ENCODE measurements around the gene NEK11. TPM values are rescaled to one million over a fixed set of nuclear protein-coding genes. Genes with fewer than 3 reads are reported as not detected.
"Not testable (repeated sequence)": the region's sequence is repeated elsewhere in the genome, so short reads cannot be mapped to it uniquely, and the experiment has no call there.

The NEK11 gene
- total RNA-seq, 1 donor from 2014 or later = 20.9 TPM

GRCh38 chr3:131360191-131360755 is 333.6 kb downstream of the NEK11 start:
- peaks cover 8 to 18% (median 12%) of the 10 kb centered on the region in 3 donors for H3K4me1 ChIP-seq (ENCODE audit: control insufficient read depth in 3 of 3, insufficient read depth in 3 of 3, low read length in 3 of 3)
- no peaks in the 10 kb centered on the region for H3K27me3 ChIP-seq (ENCODE audit: control insufficient read depth in 3 of 3, insufficient read depth in 3 of 3, low read length in 3 of 3)
- H3K27ac ChIP-seq (ENCODE audit: low read depth, low read length) = no peak overlapping the region
- H3K9me3 ChIP-seq (ENCODE audit: control insufficient read depth in 3 of 3, low read length in 3 of 3) = no peaks in the 10 kb centered on the region
- no peaks in the 10 kb centered on the region for H3K36me3 ChIP-seq (ENCODE audit: control insufficient read depth in 3 of 3, insufficient read depth in 3 of 3, low read length in 3 of 3)
- H3K4me3 ChIP-seq (ENCODE audit: low read length in 3 of 3) = no peak overlapping the region
- H3K9ac ChIP-seq (ENCODE audit: low read depth in 1 of 3, low read length in 3 of 3) = no peak overlapping the region

GRCh38 chr3:131361066-131361463 is 334.4 kb downstream of the NEK11 start:
- not testable (repeated sequence) for H3K36me3 ChIP-seq (ENCODE audit: control insufficient read depth in 3 of 3, insufficient read depth in 3 of 3, low read length in 3 of 3); H3K27me3 ChIP-seq (ENCODE audit: control insufficient read depth in 3 of 3, insufficient read depth in 3 of 3, low read length in 3 of 3); H3K9me3 ChIP-seq (ENCODE audit: control insufficient read depth in 3 of 3, low read length in 3 of 3); H3K9ac ChIP-seq (ENCODE audit: low read depth in 1 of 3, low read length in 3 of 3)
- H3K27ac ChIP-seq (ENCODE audit: low read depth, low read length) = peak overlapping the region; percentile 66
- peak overlapping the region in 2 of 3 donors; percentile 71 to 82 for H3K4me3 ChIP-seq (ENCODE audit: low read length in 3 of 3)
- H3K4me1 ChIP-seq (ENCODE audit: control insufficient read depth in 3 of 3, insufficient read depth in 3 of 3, low read length in 3 of 3) = peaks cover 8 to 18% (median 12%) of the 10 kb centered on the region in 3 donors

- Histone ChIP-seq H3K4me1 (ENCODE audit: control insufficient read depth in 3 of 3, insufficient read depth in 3 of 3, low read length in 3 of 3) (peaks cover 8 to 18% (median 12%) of the 10 kb centered on the region in 3 donors), H3K27ac (ENCODE audit: low read depth, low read length) (peak overlapping the region; percentile 66), H3K9me3 (ENCODE audit: control insufficient read depth in 3 of 3, low read length in 3 of 3) (no peaks in the 10 kb centered on the region), H3K9ac (ENCODE audit: low read depth in 1 of 3, low read length in 3 of 3) (peak overlapping the region; percentile 68 to 83 (median 81)), H3K27me3 (ENCODE audit: control insufficient read depth in 3 of 3, insufficient read depth in 3 of 3, low read length in 3 of 3) (no peaks in the 10 kb centered on the region), H3K36me3 (ENCODE audit: control insufficient read depth in 3 of 3, insufficient read depth in 3 of 3, low read length in 3 of 3) (no peaks in the 10 kb centered on the region), H3K4me3 (ENCODE audit: low read length in 3 of 3) (peak overlapping the region; percentile 71 to 82 (median 77))
Measured at GRCh38 chr3:131361464-131362421, 335.1 kb downstream of the NEK11 start.

- Histone ChIP-seq H3K27me3 (ENCODE audit: control insufficient read depth in 3 of 3, insufficient read depth in 3 of 3, low read length in 3 of 3) (no peaks in the 10 kb centered on the region), H3K4me3 (ENCODE audit: low read length in 3 of 3) (no peak overlapping the region), H3K9ac (ENCODE audit: low read depth in 1 of 3, low read length in 3 of 3) (no peak overlapping the region), H3K4me1 (ENCODE audit: control insufficient read depth in 3 of 3, insufficient read depth in 3 of 3, low read length in 3 of 3) (peaks cover 8 to 19% (median 12%) of the 10 kb centered on the region in 3 donors), H3K36me3 (ENCODE audit: control insufficient read depth in 3 of 3, insufficient read depth in 3 of 3, low read length in 3 of 3) (no peaks in the 10 kb centered on the region), H3K9me3 (ENCODE audit: control insufficient read depth in 3 of 3, low read length in 3 of 3) (no peaks in the 10 kb centered on the region), H3K27ac (ENCODE audit: low read depth, low read length) (no peak overlapping the region)
Measured at GRCh38 chr3:131363275-131363674, 336.6 kb downstream of the NEK11 start.

GRCh38 chr3:131370935-131371687 is 344.4 kb downstream of the NEK11 start:
- H3K4me3 ChIP-seq (ENCODE audit: low read length in 3 of 3) = no peak overlapping the region
- no peak overlapping the region for H3K9ac ChIP-seq (ENCODE audit: low read depth in 1 of 3, low read length in 3 of 3)
- H3K9me3 ChIP-seq (ENCODE audit: control insufficient read depth in 3 of 3, low read length in 3 of 3) = no peaks in the 10 kb centered on the region
- peaks cover 0 to 7% (median 7%) of the 10 kb centered on the region in 3 donors for H3K4me1 ChIP-seq (ENCODE audit: control insufficient read depth in 3 of 3, insufficient read depth in 3 of 3, low read length in 3 of 3)
- peaks cover 0 to 13% (median 11%) of the 10 kb centered on the region in 3 donors for H3K36me3 ChIP-seq (ENCODE audit: control insufficient read depth in 3 of 3, insufficient read depth in 3 of 3, low read length in 3 of 3)
- H3K27me3 ChIP-seq (ENCODE audit: control insufficient read depth in 3 of 3, insufficient read depth in 3 of 3, low read length in 3 of 3) = no peaks in the 10 kb centered on the region
- no peak overlapping the region for H3K27ac ChIP-seq (ENCODE audit: low read depth, low read length)

GRCh38 chr3:131371688-131372066 is 345.0 kb downstream of the NEK11 start:
- Histone ChIP-seq H3K4me3 (ENCODE audit: low read length in 3 of 3) (no peak overlapping the region), H3K4me1 (ENCODE audit: control insufficient read depth in 3 of 3, insufficient read depth in 3 of 3, low read length in 3 of 3) (peaks cover 0 to 7% (median 7%) of the 10 kb centered on the region in 3 donors), H3K27me3 (ENCODE audit: control insufficient read depth in 3 of 3, insufficient read depth in 3 of 3, low read length in 3 of 3) (no peaks in the 10 kb centered on the region), H3K9ac (ENCODE audit: low read depth in 1 of 3, low read length in 3 of 3) (no peak overlapping the region), H3K27ac (ENCODE audit: low read depth, low read length) (no peak overlapping the region), H3K36me3 (ENCODE audit: control insufficient read depth in 3 of 3, insufficient read depth in 3 of 3, low read length in 3 of 3) (peaks cover 0 to 17% (median 11%) of the 10 kb centered on the region in 3 donors), H3K9me3 (ENCODE audit: control insufficient read depth in 3 of 3, low read length in 3 of 3) (no peaks in the 10 kb centered on the region)

- Histone ChIP-seq H3K4me3 (ENCODE audit: low read length in 3 of 3) (no peak overlapping the region), H3K36me3 (ENCODE audit: control insufficient read depth in 3 of 3, insufficient read depth in 3 of 3, low read length in 3 of 3) (peaks cover 0 to 17% (median 11%) of the 10 kb centered on the region in 3 donors)
Measured at GRCh38 chr3:131374741-131375140, 348.1 kb downstream of the NEK11 start.

GRCh38 chr3:131380821-131381444 is 354.3 kb downstream of the NEK11 start:
- peak overlapping the region; percentile 86 to 96 (median 92) for H3K4me3 ChIP-seq (ENCODE audit: low read length in 3 of 3)
- not testable (repeated sequence) for H3K27me3 ChIP-seq (ENCODE audit: control insufficient read depth in 3 of 3, insufficient read depth in 3 of 3, low read length in 3 of 3); H3K9me3 ChIP-seq (ENCODE audit: control insufficient read depth in 3 of 3, low read length in 3 of 3)
- peaks cover 20 to 28% (median 22%) of the 10 kb centered on the region in 3 donors for H3K36me3 ChIP-seq (ENCODE audit: control insufficient read depth in 3 of 3, insufficient read depth in 3 of 3, low read length in 3 of 3)
- H3K27ac ChIP-seq (ENCODE audit: low read depth, low read length) = peak overlapping the region; percentile 90
- peak overlapping the region; percentile 89 to 94 (median 93) for H3K9ac ChIP-seq (ENCODE audit: low read depth in 1 of 3, low read length in 3 of 3)
- H3K4me1 ChIP-seq (ENCODE audit: control insufficient read depth in 3 of 3, insufficient read depth in 3 of 3, low read length in 3 of 3) = peaks cover 20 to 39% (median 32%) of the 10 kb centered on the region in 3 donors

More at GRCh38 chr3:131374741-131375140, 348.1 kb downstream of the NEK11 start:
- no peaks in the 10 kb centered on the region for H3K9me3 ChIP-seq (ENCODE audit: control insufficient read depth in 3 of 3, low read length in 3 of 3)
- H3K27me3 ChIP-seq (ENCODE audit: control insufficient read depth in 3 of 3, insufficient read depth in 3 of 3, low read length in 3 of 3) = no peaks in the 10 kb centered on the region
- no peak overlapping the region for H3K9ac ChIP-seq (ENCODE audit: low read depth in 1 of 3, low read length in 3 of 3)
- no peak overlapping the region for H3K27ac ChIP-seq (ENCODE audit: low read depth, low read length)
- H3K4me1 ChIP-seq (ENCODE audit: control insufficient read depth in 3 of 3, insufficient read depth in 3 of 3, low read length in 3 of 3) = peaks cover 0 to under 1% (median 0%) of the 10 kb centered on the region in 3 donors
